ENCODE measurements around the gene ZDBF2. TPM values are rescaled to one million over a fixed set of nuclear protein-coding genes. Genes with fewer than 3 reads are reported as not detected.

ZDBF2 gene
- total RNA-seq, 4 donors from 2014 or later, result 5.9 to 8.3 (median 7.4) TPM

- TF ChIP-seq, protein P1, sequence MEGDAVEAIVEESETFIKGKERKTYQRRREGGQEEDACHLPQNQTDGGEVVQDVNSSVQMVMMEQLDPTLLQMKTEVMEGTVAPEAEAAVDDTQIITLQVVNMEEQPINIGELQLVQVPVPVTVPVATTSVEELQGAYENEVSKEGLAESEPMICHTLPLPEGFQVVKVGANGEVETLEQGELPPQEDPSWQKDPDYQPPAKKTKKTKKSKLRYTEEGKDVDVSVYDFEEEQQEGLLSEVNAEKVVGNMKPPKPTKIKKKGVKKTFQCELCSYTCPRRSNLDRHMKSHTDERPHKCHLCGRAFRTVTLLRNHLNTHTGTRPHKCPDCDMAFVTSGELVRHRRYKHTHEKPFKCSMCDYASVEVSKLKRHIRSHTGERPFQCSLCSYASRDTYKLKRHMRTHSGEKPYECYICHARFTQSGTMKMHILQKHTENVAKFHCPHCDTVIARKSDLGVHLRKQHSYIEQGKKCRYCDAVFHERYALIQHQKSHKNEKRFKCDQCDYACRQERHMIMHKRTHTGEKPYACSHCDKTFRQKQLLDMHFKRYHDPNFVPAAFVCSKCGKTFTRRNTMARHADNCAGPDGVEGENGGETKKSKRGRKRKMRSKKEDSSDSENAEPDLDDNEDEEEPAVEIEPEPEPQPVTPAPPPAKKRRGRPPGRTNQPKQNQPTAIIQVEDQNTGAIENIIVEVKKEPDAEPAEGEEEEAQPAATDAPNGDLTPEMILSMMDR (IDR thresholded peaks at IDR 0.05; ENCODE audit: low read depth), result no peak
These were observed 79.2 kb downstream of the ZDBF2 start for GRCh38 chr2:206353685-206354084.

GRCh38 chr2:206354129-206354528 is 79.7 kb downstream of the ZDBF2 start:
- TF ChIP-seq, protein P1 (IDR thresholded peaks at IDR 0.05; ENCODE audit: low read depth), result no peak

DNA sequence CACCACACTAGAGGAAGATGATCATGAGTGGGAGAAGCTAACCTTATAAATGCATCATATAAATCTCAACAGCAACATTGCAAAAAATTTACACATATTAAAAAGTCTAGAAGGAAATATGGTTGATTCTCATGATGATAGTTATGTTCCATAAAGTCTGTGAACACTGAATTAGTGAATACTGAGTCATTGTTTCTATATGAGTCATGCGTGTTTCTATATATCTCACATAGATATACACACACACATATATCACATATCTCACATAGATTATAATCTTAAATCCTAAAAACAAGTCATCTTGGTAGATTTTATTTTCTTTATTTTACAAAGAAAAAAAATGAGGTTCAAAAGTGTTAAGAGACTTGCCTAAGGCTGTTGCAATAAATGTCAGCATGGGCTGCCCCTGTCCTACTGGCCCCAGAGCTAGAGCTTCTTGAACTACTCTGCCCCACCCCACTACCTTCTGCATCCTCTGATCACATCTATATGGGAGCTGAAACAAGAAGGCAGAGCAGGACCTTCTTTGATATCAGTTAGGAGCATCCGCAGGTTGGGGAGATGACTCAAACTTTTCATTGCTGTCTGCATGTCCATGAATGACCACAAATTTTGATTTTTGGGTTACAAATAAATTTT is 87.1 kb downstream of the ZDBF2 start:
- TF ChIP-seq, protein P1 (IDR thresholded peaks at IDR 0.05; ENCODE audit: low read depth), result no peak

Small RNA genes lying within 50 kb of the gene (small RNA-seq; reads per million reads assigned to genes)
- gene HMGN1P6 (not detected), gene RN7SKP260 (not detected)

Other genes starting within 250 kb of the ZDBF2 start
- 10 to 100 TPM; 16.0 to 24.5 (median 17.3) TPM for gene INO80D, start 188.5 kb upstream of the ZDBF2 start, total RNA-seq
- 10 to 100 TPM; 55.1 to 69.3 (median 56.8) TPM for gene NDUFS1, start 115.2 kb upstream of the ZDBF2 start, total RNA-seq
- gene EEF1B2, start 114.8 kb upstream of the ZDBF2 start, total RNA-seq, result 100 to 1,000 TPM; 211 to 373 (median 273) TPM
- 1 to 10 TPM in 1 of 4 donors, under 1 TPM in 3; 0.19 to 1.1 (median 0.50) TPM for gene ADAM23, start 168.9 kb downstream of the ZDBF2 start, total RNA-seq

Measured in subcutaneous adipose tissue (tissue), 4 donors.